ENCODE data around the gene MAPK1IP1L.

The MAPK1IP1L gene

DNA sequence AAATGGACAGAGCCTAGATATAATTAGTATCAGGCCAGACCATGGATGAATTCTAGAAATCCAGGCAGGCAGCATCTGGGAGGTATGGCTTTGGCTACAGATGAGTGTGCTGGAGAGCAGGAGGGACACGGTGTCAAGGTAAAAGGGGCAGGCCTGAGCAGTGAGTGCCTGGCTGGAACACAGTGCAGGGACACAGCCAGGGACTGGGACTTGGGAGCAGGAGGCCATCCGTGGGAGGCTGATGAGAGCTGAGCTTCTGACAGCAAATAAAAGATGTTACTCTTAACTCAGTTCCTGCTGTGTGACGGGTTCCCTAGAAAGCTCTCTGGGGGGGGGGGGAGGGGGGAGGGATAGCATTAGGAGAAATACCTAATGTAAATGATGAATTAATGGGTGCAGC lies 64.0 kb downstream of the MAPK1IP1L start:
- no peaks in the 10 kb centered on the region for H3K27me3 ChIP-seq (ENCODE audit: insufficient read depth, insufficient read length)
- H3K36me3 ChIP-seq (ENCODE audit: insufficient read depth, insufficient read length, low read length) = no peaks in the 10 kb centered on the region
- no peak overlapping the region for H3K4me3 ChIP-seq (ENCODE audit: insufficient read length, low read depth)
- no peaks in the 10 kb centered on the region for H3K9me3 ChIP-seq (ENCODE audit: insufficient read depth, low read length)
- H3K4me1 ChIP-seq (ENCODE audit: insufficient read depth, insufficient read length) = no peaks in the 10 kb centered on the region
- TF ChIP-seq YY1 (IDR thresholded peaks at IDR 0.05; ENCODE audit: insufficient read depth, insufficient read length) = no peak
- no peak for TF ChIP-seq ZNF274 (IDR thresholded peaks at IDR 0.05; ENCODE audit: low read depth, low read length)
- no peak for TF ChIP-seq SUZ12 (IDR thresholded peaks at IDR 0.05; ENCODE audit: extremely low read depth, insufficient read depth, insufficient read length)
- H3K9ac ChIP-seq (ENCODE audit: insufficient read length, low read depth) = no peak overlapping the region
- DNase-seq (ENCODE audit: low read depth, low spot score) = no peak

DNA sequence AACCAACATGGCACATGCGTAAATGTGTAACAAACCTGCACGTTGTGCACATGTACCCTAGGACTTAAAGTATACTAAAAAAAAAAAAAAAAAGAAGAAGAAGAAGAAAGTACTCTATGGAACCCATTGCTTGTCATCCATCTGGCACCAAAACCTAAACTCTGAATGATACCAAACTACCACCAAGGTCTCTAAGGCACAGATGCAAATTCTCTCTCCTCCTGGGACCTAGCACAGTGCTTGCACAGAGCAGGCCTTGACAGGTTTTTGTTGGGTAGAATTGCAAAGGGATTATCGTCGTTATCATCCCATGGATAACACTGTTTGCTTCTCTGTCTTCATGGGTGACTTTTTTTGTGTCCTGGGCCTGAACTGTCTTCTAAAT lies 64.4 kb downstream of the MAPK1IP1L start:
- no peaks in the 10 kb centered on the region for H3K36me3 ChIP-seq (ENCODE audit: insufficient read depth, insufficient read length, low read length)
- no peak overlapping the region for H3K4me3 ChIP-seq (ENCODE audit: insufficient read length, low read depth)
- TF ChIP-seq SUZ12 (IDR thresholded peaks at IDR 0.05; ENCODE audit: extremely low read depth, insufficient read depth, insufficient read length) = no peak
- no peak for TF ChIP-seq YY1 (IDR thresholded peaks at IDR 0.05; ENCODE audit: insufficient read depth, insufficient read length)
- H3K4me1 ChIP-seq (ENCODE audit: insufficient read depth, insufficient read length) = no peaks in the 10 kb centered on the region
- H3K9me3 ChIP-seq (ENCODE audit: insufficient read depth, low read length) = no peaks in the 10 kb centered on the region
- no peak for DNase-seq (ENCODE audit: low read depth, low spot score)
- no peak overlapping the region for H3K9ac ChIP-seq (ENCODE audit: insufficient read length, low read depth)
- no peaks in the 10 kb centered on the region for H3K27me3 ChIP-seq (ENCODE audit: insufficient read depth, insufficient read length)

DNA sequence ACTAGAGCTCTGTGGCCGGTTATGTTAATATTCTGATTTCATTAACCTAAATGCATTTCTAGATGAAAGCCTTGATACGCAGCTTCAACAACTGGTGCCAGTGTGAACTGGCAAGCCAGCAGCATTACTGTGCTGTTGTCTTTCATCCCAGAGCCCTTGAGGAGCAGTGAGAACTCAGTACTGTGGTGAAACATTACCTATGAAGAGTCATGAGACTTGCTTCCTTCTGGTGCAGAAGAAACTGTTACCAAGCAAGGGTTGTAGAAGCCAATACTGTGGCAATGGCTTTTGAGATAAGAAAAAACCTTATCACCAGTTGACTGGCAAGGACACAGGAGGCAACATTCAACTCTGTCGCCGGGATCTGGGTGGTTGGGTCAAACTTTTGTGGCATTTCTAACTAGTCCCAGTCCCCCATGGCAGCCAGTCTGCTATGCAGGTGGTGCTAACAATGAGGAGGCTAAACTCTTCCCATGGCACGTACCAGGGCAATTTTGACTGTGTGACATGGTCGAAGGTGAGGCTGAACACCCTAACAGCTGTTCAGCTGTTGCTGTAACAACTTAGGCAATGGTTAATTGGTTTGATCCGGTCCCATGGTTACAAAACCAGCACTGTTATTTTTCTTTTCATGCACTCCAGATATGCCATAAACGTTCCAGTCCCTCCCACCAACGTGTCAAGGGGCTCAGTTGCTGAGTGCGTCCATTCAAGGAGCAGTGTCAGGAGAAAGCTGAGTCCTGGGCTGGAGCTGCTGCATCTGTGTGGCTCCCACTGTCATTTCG lies 65.0 kb downstream of the MAPK1IP1L start:
- Histone ChIP-seq H3K4me1 (ENCODE audit: insufficient read depth, insufficient read length) (no peaks in the 10 kb centered on the region), H3K9ac (ENCODE audit: insufficient read length, low read depth) (no peak overlapping the region)
- TF ChIP-seq YY1 (IDR thresholded peaks at IDR 0.05; ENCODE audit: insufficient read depth, insufficient read length) (no peak), ZNF274 (IDR thresholded peaks at IDR 0.05; ENCODE audit: low read depth, low read length) (no peak), SUZ12 (IDR thresholded peaks at IDR 0.05; ENCODE audit: extremely low read depth, insufficient read depth, insufficient read length) (no peak)

DNA sequence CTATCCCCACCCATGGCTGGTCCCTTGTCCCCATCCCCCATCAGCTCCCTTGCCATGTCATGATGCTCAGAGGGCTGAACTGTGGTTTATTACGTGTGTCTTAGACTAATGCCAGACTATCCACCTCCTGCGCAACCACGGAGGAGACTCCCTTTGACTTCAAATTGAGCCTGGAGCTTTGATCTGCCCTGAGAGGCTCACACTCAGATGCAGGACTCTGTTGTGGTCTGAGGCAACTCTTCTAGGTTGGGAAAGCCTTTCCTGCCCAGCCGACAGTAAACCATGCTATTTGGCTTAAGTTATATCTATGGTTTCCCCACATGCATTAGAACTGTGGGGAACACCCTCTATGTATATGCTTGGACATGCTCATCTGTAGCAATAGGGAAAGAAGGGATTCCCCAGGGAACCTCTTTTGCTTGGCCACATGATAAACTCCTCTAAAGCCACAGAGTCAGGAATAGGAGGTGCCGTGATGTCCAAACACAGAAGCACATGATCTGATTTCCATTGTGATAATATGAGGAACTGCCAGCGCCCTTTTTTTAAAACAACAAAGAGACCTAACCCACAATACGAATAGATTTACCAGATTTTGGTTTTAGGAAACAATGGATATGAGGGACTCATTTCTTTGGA lies 66.5 kb downstream of the MAPK1IP1L start:
- Histone ChIP-seq H3K4me3 (ENCODE audit: insufficient read length, low read depth) (no peak overlapping the region), H3K36me3 (ENCODE audit: insufficient read depth, insufficient read length, low read length) (no peaks in the 10 kb centered on the region), H3K9me3 (ENCODE audit: insufficient read depth, low read length) (no peaks in the 10 kb centered on the region), H3K9ac (ENCODE audit: insufficient read length, low read depth) (no peak overlapping the region), H3K27me3 (ENCODE audit: insufficient read depth, insufficient read length) (no peaks in the 10 kb centered on the region), H3K4me1 (ENCODE audit: insufficient read depth, insufficient read length) (no peaks in the 10 kb centered on the region)
- DNase-seq (ENCODE audit: low read depth, low spot score) = no peak
- no peak for TF ChIP-seq SUZ12 (IDR thresholded peaks at IDR 0.05; ENCODE audit: extremely low read depth, insufficient read depth, insufficient read length)
- TF ChIP-seq YY1 (IDR thresholded peaks at IDR 0.05; ENCODE audit: insufficient read depth, insufficient read length) = no peak
- no peak for TF ChIP-seq ZNF274 (IDR thresholded peaks at IDR 0.05; ENCODE audit: low read depth, low read length)

More for the DNA sequence above, 65.0 kb downstream of the MAPK1IP1L start:
- no peak for DNase-seq (ENCODE audit: low read depth, low spot score)
- Histone ChIP-seq H3K27me3 (ENCODE audit: insufficient read depth, insufficient read length) (no peaks in the 10 kb centered on the region), H3K4me3 (ENCODE audit: insufficient read length, low read depth) (no peak overlapping the region), H3K9me3 (ENCODE audit: insufficient read depth, low read length) (no peaks in the 10 kb centered on the region), H3K36me3 (ENCODE audit: insufficient read depth, insufficient read length, low read length) (no peaks in the 10 kb centered on the region)

DNA sequence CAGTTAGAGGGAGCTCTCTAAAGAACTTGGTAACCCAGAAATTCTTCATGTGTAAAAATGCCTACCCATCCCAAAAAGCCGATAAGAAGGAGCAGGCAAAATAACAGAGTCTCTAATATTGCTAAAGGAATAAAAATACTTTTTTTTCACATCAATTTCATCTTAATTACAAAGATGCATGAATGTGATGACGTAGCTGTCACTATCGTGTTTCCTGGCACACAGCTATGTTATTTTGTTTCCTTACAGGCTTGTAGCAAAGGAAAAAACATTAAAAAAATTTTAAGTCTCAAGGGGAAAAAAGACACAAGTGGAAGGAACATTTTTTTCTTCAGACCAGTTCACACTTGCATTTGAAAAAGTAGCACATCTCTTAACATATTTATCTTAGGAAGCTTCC lies 67.3 kb downstream of the MAPK1IP1L start:
- Histone ChIP-seq H3K36me3 (ENCODE audit: insufficient read depth, insufficient read length, low read length) (no peaks in the 10 kb centered on the region), H3K4me3 (ENCODE audit: insufficient read length, low read depth) (no peak overlapping the region), H3K9ac (ENCODE audit: insufficient read length, low read depth) (no peak overlapping the region), H3K27me3 (ENCODE audit: insufficient read depth, insufficient read length) (no peaks in the 10 kb centered on the region), H3K4me1 (ENCODE audit: insufficient read depth, insufficient read length) (no peaks in the 10 kb centered on the region), H3K9me3 (ENCODE audit: insufficient read depth, low read length) (no peaks in the 10 kb centered on the region)
- no peak for TF ChIP-seq ZNF274 (IDR thresholded peaks at IDR 0.05; ENCODE audit: low read depth, low read length)
- no peak for TF ChIP-seq YY1 (IDR thresholded peaks at IDR 0.05; ENCODE audit: insufficient read depth, insufficient read length)
- no peak for DNase-seq (ENCODE audit: low read depth, low spot score)

Data from NT2/D1 (cell line).